Trophoblast cell (in vitro differentiated cells and primary cell): ENCODE measurements around the gene SERTAD3.
"Not testable (repeated sequence)": the region's sequence is repeated elsewhere in the genome, so short reads cannot be mapped to it uniquely, and the experiment has no call there.

Source experiments
- DNase-seq, 2 donors: peaks; one replicate each; pipeline ENCODE4 v3.0.0-alpha.2; 2016
- H2AFZ ChIP-seq: 2 replicates; pipeline ENCODE4 v1.6.1; 2013; ENCODE audit warnings: low read length, moderate library complexity, mild to moderate bottlenecking; ENCODE audit not compliant: insufficient read depth, poor library complexity
- H2AK5ac ChIP-seq: 2 replicates; pipeline ENCODE4 v1.6.1; 2013; ENCODE audit warnings: mild to moderate bottlenecking, low read length
- H2BK120ac ChIP-seq: 2 replicates; pipeline ENCODE4 v1.6.1; 2013; ENCODE audit warnings: low read length, mild to moderate bottlenecking, moderate library complexity; ENCODE audit not compliant: insufficient read depth, poor library complexity
- H2BK12ac ChIP-seq: 2 replicates; pipeline ENCODE4 v1.6.1; 2013; ENCODE audit warnings: mild to moderate bottlenecking, low read length, moderate library complexity
- H2BK5ac ChIP-seq: 2 replicates; pipeline ENCODE4 v1.6.1; 2013; ENCODE audit warnings: low read length, low read depth, moderate library complexity, mild to moderate bottlenecking; ENCODE audit not compliant: poor library complexity
- H3K14ac ChIP-seq: 2 replicates; pipeline ENCODE4 v1.6.1; 2013; ENCODE audit warnings: mild to moderate bottlenecking, low read length
- H3K18ac ChIP-seq: 2 replicates; pipeline ENCODE4 v1.6.1; 2013; ENCODE audit warnings: mild to moderate bottlenecking, low read length
- H3K23ac ChIP-seq: 2 replicates; pipeline ENCODE4 v1.6.1; 2013; ENCODE audit warnings: low read length
- H3K27ac ChIP-seq: 2 replicates; pipeline ENCODE4 v1.5.1; 2013; ENCODE audit warnings: low read depth, mild to moderate bottlenecking, inconsistent platforms, low read length, moderate library complexity
- H3K27me3 ChIP-seq: 2 replicates; pipeline ENCODE4 v1.6.1; 2013; ENCODE audit warnings: inconsistent platforms, mild to moderate bottlenecking, low read length, moderate library complexity; ENCODE audit not compliant: insufficient read depth
- H3K36me3 ChIP-seq, 2 experiments: 1 replicate in 1 of 2; 2 replicates in 1 of 2; pipeline ENCODE4 v1.6.1; 2013; ENCODE audit warnings: low read length in 2 of 2, mild to moderate bottlenecking in 2 of 2, moderate library complexity in 1 of 2; ENCODE audit not compliant: insufficient read depth in 2 of 2, control insufficient read depth in 1 of 2
- H3K4ac ChIP-seq: 2 replicates; pipeline ENCODE4 v1.6.1; 2013; ENCODE audit warnings: low read depth, mild to moderate bottlenecking, low read length, moderate library complexity
- H3K4me1 ChIP-seq, 2 experiments: 1 replicate in 1 of 2; 2 replicates in 1 of 2; pipeline ENCODE4 v1.6.1; 2013; ENCODE audit warnings: low read length in 2 of 2, mild to moderate bottlenecking in 2 of 2, moderate library complexity in 1 of 2; ENCODE audit not compliant: insufficient read depth in 2 of 2, control insufficient read depth in 1 of 2
- H3K4me2 ChIP-seq: 2 replicates; pipeline ENCODE4 v1.6.1; 2013; ENCODE audit warnings: inconsistent platforms, mild to moderate bottlenecking, low read length, moderate library complexity
- H3K4me3 ChIP-seq: 2 replicates; pipeline ENCODE4 v1.5.1; 2013; ENCODE audit warnings: mild to moderate bottlenecking, low read depth, low read length, inconsistent platforms
- H3K79me1 ChIP-seq: one replicate; pipeline ENCODE4 v1.6.1; 2013; ENCODE audit warnings: low read length
- H3K79me2 ChIP-seq: 2 replicates; pipeline ENCODE4 v1.6.1; 2013; ENCODE audit warnings: low read length, mild to moderate bottlenecking; ENCODE audit not compliant: control insufficient read depth, insufficient read depth, poor library complexity
- H3K9ac ChIP-seq: 2 replicates; pipeline ENCODE4 v1.6.1; 2013; ENCODE audit warnings: mild to moderate bottlenecking, low read length
- H3K9me3 ChIP-seq: 2 replicates; pipeline ENCODE4 v1.6.1; 2013; ENCODE audit warnings: low read depth, mild to moderate bottlenecking, control low read depth, inconsistent platforms, low read length; ENCODE audit not compliant: insufficient read depth
- H4K12ac ChIP-seq: 2 replicates; pipeline ENCODE4 v1.6.1; 2013; ENCODE audit warnings: low read depth, mild to moderate bottlenecking, low read length, moderate library complexity
- H4K8ac ChIP-seq: 2 replicates; pipeline ENCODE4 v1.6.1; 2013; ENCODE audit warnings: low read depth, mild to moderate bottlenecking, low read length, moderate library complexity
- H4K91ac ChIP-seq: one replicate; pipeline ENCODE4 v1.6.1; 2013; ENCODE audit warnings: low read depth, mild to moderate bottlenecking, low read length, moderate library complexity
- WGBS: extraction: QIAGEN DNeasy Blood & Tissue Kit; methylation state at CpG from one replicate; pipeline ENCODE4 v1.1.7; 2013; ENCODE audit warnings: missing lambda C conversion rate; ENCODE audit not compliant: insufficient read length, insufficient coverage; ENCODE audit errors: extremely low coverage; 5-methylcytosine and 5-hydroxymethylcytosine counted together

Gene SERTAD3

DNA sequence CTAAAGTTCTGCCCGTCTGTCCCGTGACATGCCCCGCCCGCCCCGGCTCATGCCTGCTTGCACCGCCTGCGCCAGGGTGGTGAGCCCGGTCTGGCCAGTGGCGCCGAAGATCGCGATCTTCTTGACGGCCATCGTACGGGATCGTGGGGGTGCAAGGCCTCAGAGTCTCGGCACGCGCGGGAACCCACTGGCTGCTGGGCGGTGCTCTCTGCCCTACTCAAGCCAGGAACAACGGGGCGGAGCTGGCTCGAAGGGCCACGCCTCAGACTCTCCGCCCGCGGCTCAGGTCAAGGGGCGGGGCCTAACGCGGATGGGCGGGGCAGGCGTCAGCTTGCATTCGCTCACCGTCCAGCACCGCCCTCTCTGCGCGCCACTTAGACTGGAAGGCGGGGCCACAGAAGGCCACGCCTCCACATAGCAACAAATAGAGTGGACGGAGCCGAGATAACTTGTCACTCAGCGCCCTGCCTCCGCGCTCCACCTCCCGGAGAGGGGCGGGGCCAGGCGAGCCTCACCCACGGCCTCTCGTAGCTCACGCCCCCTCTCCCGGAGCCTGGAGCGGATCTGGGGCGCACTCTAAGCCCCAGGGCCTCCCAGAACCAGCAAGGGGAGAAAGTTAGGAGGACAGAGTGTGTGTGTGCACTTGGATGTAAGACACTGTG, 21.6 kb upstream of the SERTAD3 start, which contains the start of gene BLVRB:
TSS of gene BLVRB (minus strand) at position 189 of the 662 bp plus-strand sequence. CDS start at position 132, 57 bp downstream.
- H2AK5ac ChIP-seq = peak within 1 kb of the TSS; percentile 83
- peak within 1 kb of the TSS; percentile 75 for H2BK120ac ChIP-seq

GRCh38 chr19:40465025-40465556, 21.0 kb upstream of the SERTAD3 start:
- peak overlapping the region; percentile 31 for H3K18ac ChIP-seq
- H3K23ac ChIP-seq = no peak overlapping the region
- peak; percentile 52 to 61 for DNase-seq
- H2BK12ac ChIP-seq = no peak overlapping the region
- H4K12ac ChIP-seq = no peak overlapping the region
- peak overlapping the region; percentile 83 for H2AK5ac ChIP-seq
- H3K9me3 ChIP-seq = peaks cover 12% of the 10 kb centered on the region
- no peak overlapping the region for H2BK5ac ChIP-seq
- peak overlapping the region; percentile 6 for H3K4ac ChIP-seq
- H3K9ac ChIP-seq = peak overlapping the region; percentile 28
- H3K4me2 ChIP-seq = peak overlapping the region; percentile 74
- peak overlapping the region; percentile 77 for H3K4me3 ChIP-seq
- H3K14ac ChIP-seq = peak overlapping the region; percentile 76
- peak overlapping the region; percentile 53 for H2AFZ ChIP-seq
- H4K91ac ChIP-seq = peak overlapping the region; percentile 1
- H3K4me1 ChIP-seq = peaks cover 11 to 16% of the 10 kb centered on the region in 2 experiments
- peaks cover 10% of the 10 kb centered on the region for H3K79me1 ChIP-seq
- peaks cover 16% of the 10 kb centered on the region for H3K27me3 ChIP-seq
- H3K36me3 ChIP-seq = no peaks in the 10 kb centered on the region
- H4K8ac ChIP-seq = no peak overlapping the region
- no peaks in the 10 kb centered on the region for H3K79me2 ChIP-seq
- H3K27ac ChIP-seq = no peak overlapping the region
- H2BK120ac ChIP-seq = peak overlapping the region; percentile 75
- no CpG with 5 or more reads among the region's 11 CpGs for WGBS

More for the DNA sequence above, 21.6 kb upstream of the SERTAD3 start, which contains the start of gene BLVRB:
- H3K4me3 ChIP-seq = peak within 1 kb of the TSS; percentile 77
- H4K91ac ChIP-seq = peak within 1 kb of the TSS; percentile 70
- H2BK12ac ChIP-seq = peak within 1 kb of the TSS; percentile 79
- H3K23ac ChIP-seq = no peak within 1 kb of the TSS
- H3K9me3 ChIP-seq = peaks cover 12% of the 10 kb centered on the region
- H3K36me3 ChIP-seq = no peaks in the 10 kb centered on the region
- H3K4ac ChIP-seq = peak within 1 kb of the TSS; percentile 6
- H3K27me3 ChIP-seq = peaks cover 16% of the 10 kb centered on the region
- H4K12ac ChIP-seq = peak within 1 kb of the TSS; percentile 81
- H3K4me2 ChIP-seq = peak within 1 kb of the TSS; percentile 74
- peak within 1 kb of the TSS; percentile 31 for H3K18ac ChIP-seq
- H3K4me1 ChIP-seq = peaks cover 11 to 16% of the 10 kb centered on the region in 2 experiments
- H3K27ac ChIP-seq = peak within 1 kb of the TSS; percentile 26
- peak within 1 kb of the TSS; percentile 69 for H4K8ac ChIP-seq
- H3K79me1 ChIP-seq = peaks cover 10% of the 10 kb centered on the region
- H2AFZ ChIP-seq = peak within 1 kb of the TSS; percentile 53
- DNase-seq = peak; percentile 100
- peak within 1 kb of the TSS; percentile 28 for H3K9ac ChIP-seq
- H3K79me2 ChIP-seq = no peaks in the 10 kb centered on the region
- no CpG with 5 or more reads among the region's 54 CpGs for WGBS
- H3K14ac ChIP-seq = peak within 1 kb of the TSS; percentile 76
- peak within 1 kb of the TSS; percentile 50 for H2BK5ac ChIP-seq

DNA sequence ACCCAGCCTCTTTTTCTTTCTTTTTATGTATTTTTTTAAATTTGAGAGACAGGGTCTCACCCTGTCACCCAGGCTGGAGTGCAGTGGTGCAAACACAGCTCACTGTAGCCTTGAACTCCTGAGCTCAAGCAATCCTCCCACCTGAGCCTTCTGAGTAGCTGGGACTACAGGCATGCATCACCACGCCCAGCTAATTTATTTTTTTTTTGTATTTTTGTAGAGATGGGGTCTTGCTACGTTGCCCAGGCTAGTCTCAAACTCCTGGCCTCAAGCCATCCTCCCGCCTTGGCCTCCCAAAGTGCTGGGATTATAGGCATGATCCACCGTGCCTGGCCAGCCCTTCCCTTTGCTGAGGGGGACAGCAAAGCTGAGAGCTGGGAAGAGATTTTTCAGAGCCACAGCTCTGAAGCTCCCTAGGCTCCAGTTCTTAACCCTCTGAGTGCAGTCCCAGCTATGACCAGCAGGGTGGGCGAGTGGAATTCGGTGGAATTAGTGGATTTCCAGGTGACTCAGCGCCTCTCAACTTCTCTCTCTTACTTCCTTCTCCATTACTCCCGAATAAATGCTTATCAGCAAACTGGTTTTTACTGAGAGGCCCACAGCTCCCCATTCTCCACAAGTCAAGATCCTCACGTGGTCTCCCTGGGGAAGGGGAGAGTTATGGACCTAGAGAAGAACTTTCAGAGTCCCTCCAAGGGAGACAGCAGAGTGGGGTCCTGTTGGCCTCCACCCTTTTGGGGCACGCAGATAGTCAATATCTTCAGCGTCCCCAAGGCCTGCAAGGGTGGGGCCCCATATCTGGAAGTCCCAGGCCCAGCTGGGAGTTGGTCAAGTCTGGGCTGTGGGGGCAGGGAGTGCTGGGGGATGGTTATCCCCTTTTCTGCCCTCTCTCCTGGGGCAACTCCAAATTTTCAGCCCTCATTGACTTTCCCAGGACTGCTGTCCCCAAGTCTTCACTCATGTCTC, 20.2 kb upstream of the SERTAD3 start:
- H3K4ac ChIP-seq = peak overlapping the region; percentile 6
- peak overlapping the region; percentile 48 for H2AFZ ChIP-seq
- peaks cover 11 to 16% of the 10 kb centered on the region in 2 experiments for H3K4me1 ChIP-seq
- WGBS = no CpG with 5 or more reads among the region's 11 CpGs
- peak overlapping the region; percentile 29 for H3K18ac ChIP-seq
- H2BK12ac ChIP-seq = peak overlapping the region; percentile 79
- H3K14ac ChIP-seq = peak overlapping the region; percentile 76
- peak overlapping the region; percentile 75 for H2BK120ac ChIP-seq
- peaks cover 12% of the 10 kb centered on the region for H3K9me3 ChIP-seq
- no peaks in the 10 kb centered on the region for H3K36me3 ChIP-seq
- peak overlapping the region; percentile 74 for H3K4me2 ChIP-seq
- no peak overlapping the region for H3K9ac ChIP-seq
- peaks cover 16% of the 10 kb centered on the region for H3K27me3 ChIP-seq
- peak overlapping the region; percentile 69 for H4K8ac ChIP-seq
- peaks cover 10% of the 10 kb centered on the region for H3K79me1 ChIP-seq
- H2AK5ac ChIP-seq = peak overlapping the region; percentile 83
- H3K27ac ChIP-seq = peak overlapping the region; percentile 26
- H4K91ac ChIP-seq = peak overlapping the region; percentile 70
- no peaks in the 10 kb centered on the region for H3K79me2 ChIP-seq
- H2BK5ac ChIP-seq = peak overlapping the region; percentile 50
- H3K23ac ChIP-seq = no peak overlapping the region
- peak; percentile 95 to 100 for DNase-seq
- peak overlapping the region; percentile 81 for H4K12ac ChIP-seq
- no peak overlapping the region for H3K4me3 ChIP-seq

- H4K12ac ChIP-seq, H3K36me3 ChIP-seq, H3K79me2 ChIP-seq, H2AK5ac ChIP-seq, H3K18ac ChIP-seq, H4K91ac ChIP-seq, H2BK5ac ChIP-seq, H3K4me2 ChIP-seq, H2AFZ ChIP-seq, H2BK120ac ChIP-seq, H4K8ac ChIP-seq, H2BK12ac ChIP-seq, H3K27ac ChIP-seq, H3K4ac ChIP-seq, H3K9ac ChIP-seq, H3K4me3 ChIP-seq, H3K23ac ChIP-seq, H3K14ac ChIP-seq: not testable (repeated sequence)
- Histone ChIP-seq H3K27me3 (peaks cover 16% of the 10 kb centered on the region), H3K4me1 (peaks cover 11 to 16% of the 10 kb centered on the region in 2 experiments), H3K79me1 (peaks cover 10% of the 10 kb centered on the region), H3K9me3 (peaks cover 12% of the 10 kb centered on the region)
- WGBS = no CpG with 5 or more reads among the region's 12 CpGs
- peak; percentile 72 to 87 for DNase-seq
These were observed 19.5 kb upstream of the SERTAD3 start for GRCh38 chr19:40463587-40464037.
